ENCODE measurements around the gene HAVCR1.
"Not testable (repeated sequence)": the region's sequence is repeated elsewhere in the genome, so short reads cannot be mapped to it uniquely, and the experiment has no call there.

HAVCR1 gene

GRCh38 chr5:157046041-157046440 lies 12.9 kb downstream of the HAVCR1 start:
- peak; percentile 22 for DNase-seq
- Histone ChIP-seq H3K4me1 (no peaks in the 10 kb centered on the region), H3K36me3 (no peaks in the 10 kb centered on the region), H3K27me3 (no peaks in the 10 kb centered on the region), H3K4me3 (ENCODE audit: low read depth, low read length) (no peak overlapping the region), H3K9me3 (no peaks in the 10 kb centered on the region)
- no peak for TF ChIP-seq CTCF (IDR thresholded peaks at IDR 0.05; ENCODE audit: low read depth, low read length)

GRCh38 chr5:157045601-157046000 lies 13.3 kb downstream of the HAVCR1 start:
- H3K27me3 ChIP-seq: no peaks in the 10 kb centered on the region
- no peaks in the 10 kb centered on the region for H3K4me1 ChIP-seq
- TF ChIP-seq CTCF (IDR thresholded peaks at IDR 0.05; ENCODE audit: low read depth, low read length): no peak
- no peak overlapping the region for H3K4me3 ChIP-seq (ENCODE audit: low read depth, low read length)
- H3K36me3 ChIP-seq: no peaks in the 10 kb centered on the region
- no peaks in the 10 kb centered on the region for H3K9me3 ChIP-seq
- no peak for DNase-seq

- H3K9me3 ChIP-seq: no peaks in the 10 kb centered on the region
- no peaks in the 10 kb centered on the region for H3K36me3 ChIP-seq
- no peak for DNase-seq
Measured at GRCh38 chr5:157038568-157039187, 20.2 kb downstream of the HAVCR1 start.

GRCh38 chr5:157034106-157035072 lies 24.5 kb downstream of the HAVCR1 start:
- DNase-seq; H3K27me3 ChIP-seq; H3K36me3 ChIP-seq; H3K4me1 ChIP-seq; H3K9me3 ChIP-seq; H3K4me3 ChIP-seq (ENCODE audit: low read depth, low read length): not testable (repeated sequence)

More at GRCh38 chr5:157038568-157039187, 20.2 kb downstream of the HAVCR1 start:
- no peak for TF ChIP-seq CTCF (IDR thresholded peaks at IDR 0.05; ENCODE audit: low read depth, low read length)
- no peak overlapping the region for H3K4me3 ChIP-seq (ENCODE audit: low read depth, low read length)
- no peaks in the 10 kb centered on the region for H3K4me1 ChIP-seq
- H3K27me3 ChIP-seq: no peaks in the 10 kb centered on the region

GRCh38 chr5:157033071-157033583 lies 25.8 kb downstream of the HAVCR1 start:
- no peaks in the 10 kb centered on the region for H3K9me3 ChIP-seq
- TF ChIP-seq CTCF (IDR thresholded peaks at IDR 0.05; ENCODE audit: low read depth, low read length): no peak
- DNase-seq: no peak
- no peak overlapping the region for H3K4me3 ChIP-seq (ENCODE audit: low read depth, low read length)
- H3K4me1 ChIP-seq: no peaks in the 10 kb centered on the region
- no peaks in the 10 kb centered on the region for H3K36me3 ChIP-seq
- H3K27me3 ChIP-seq: no peaks in the 10 kb centered on the region

- H3K27me3 ChIP-seq: no peaks in the 10 kb centered on the region
- H3K9me3 ChIP-seq: no peaks in the 10 kb centered on the region
- no peak for DNase-seq
- H3K36me3 ChIP-seq: no peaks in the 10 kb centered on the region
- no peak for TF ChIP-seq CTCF (IDR thresholded peaks at IDR 0.05; ENCODE audit: low read depth, low read length)
- no peaks in the 10 kb centered on the region for H3K4me1 ChIP-seq
- H3K4me3 ChIP-seq (ENCODE audit: low read depth, low read length): no peak overlapping the region
Measured at GRCh38 chr5:157030692-157031091, 28.2 kb downstream of the HAVCR1 start.

Measured in BE2C (cell line).